Fibroblast of the aortic adventitia (primary cell): ENCODE measurements around the gene EVA1C. TPM values are rescaled to one million over a fixed set of nuclear protein-coding genes. Genes with fewer than 3 reads are reported as not detected.

Experiments
- DNase-seq: peaks from one replicate; pipeline ENCODE4 v3.0.0-alpha.2; 2010; ENCODE audit warnings: low read depth
- H3K4me3 ChIP-seq: 2 replicates; pipeline ENCODE4 v1.5.1; 2011; ENCODE audit warnings: low read depth, mild to moderate bottlenecking, control low read depth, low read length, moderate library complexity
- CTCF ChIP-seq: IDR thresholded peaks from 2 replicates; pipeline ENCODE4 v1.5.1; 2011; ENCODE audit warnings: mild to moderate bottlenecking, low read length, control low read depth, inconsistent platforms; ENCODE audit not compliant: insufficient read depth
- total RNA-seq: library from RNA; depleted of rRNA; stranded (reverse); fragments of >200 nt; gene quantifications from 2 replicates; pipeline ENCODE4 v1.2.3, GENCODE V29; 2012; ENCODE audit warnings: low replicate concordance

EVA1C gene
- total RNA-seq, 1 donor, result 14.5 TPM

GRCh38 chr21:32476661-32477423 is 64.3 kb downstream of the EVA1C start:
- DNase-seq, result no peak
- TF ChIP-seq CTCF, result no peak

GRCh38 chr21:32477424-32477745 is 64.9 kb downstream of the EVA1C start:
- DNase-seq, result no peak
- TF ChIP-seq CTCF, result no peak

More at GRCh38 chr21:32476661-32477423, 64.3 kb downstream of the EVA1C start:
- no peak overlapping the region for H3K4me3 ChIP-seq

GRCh38 chr21:32481875-32482408 is 69.4 kb downstream of the EVA1C start:
- no peak for TF ChIP-seq CTCF
- no peak for DNase-seq
- no peak overlapping the region for H3K4me3 ChIP-seq

More at GRCh38 chr21:32477424-32477745, 64.9 kb downstream of the EVA1C start:
- H3K4me3 ChIP-seq, result no peak overlapping the region

- H3K4me3 ChIP-seq, result no peak overlapping the region
- TF ChIP-seq CTCF, result no peak
- DNase-seq, result no peak
Observed at GRCh38 chr21:32482565-32483292, 70.2 kb downstream of the EVA1C start.

- no peak for DNase-seq
- H3K4me3 ChIP-seq, result no peak overlapping the region
- TF ChIP-seq CTCF, result no peak
Observed at GRCh38 chr21:32483293-32483595, 70.7 kb downstream of the EVA1C start.

- DNase-seq, result no peak
- TF ChIP-seq CTCF, result no peak
- no peak overlapping the region for H3K4me3 ChIP-seq
Observed at GRCh38 chr21:32484706-32485380, 72.3 kb downstream of the EVA1C start.
